GM12872 (cell line): ENCODE data around the gene LMTK2.

Source experiments
- TF ChIP-seq, protein P1 (sequence below): IDR thresholded peaks from 3 replicates; pipeline ENCODE4 v1.5.1; 2011; ENCODE audit warnings: low read depth, mild to moderate bottlenecking, low read length, moderate library complexity; ENCODE audit not compliant: insufficient read depth

The LMTK2 gene

DNA sequence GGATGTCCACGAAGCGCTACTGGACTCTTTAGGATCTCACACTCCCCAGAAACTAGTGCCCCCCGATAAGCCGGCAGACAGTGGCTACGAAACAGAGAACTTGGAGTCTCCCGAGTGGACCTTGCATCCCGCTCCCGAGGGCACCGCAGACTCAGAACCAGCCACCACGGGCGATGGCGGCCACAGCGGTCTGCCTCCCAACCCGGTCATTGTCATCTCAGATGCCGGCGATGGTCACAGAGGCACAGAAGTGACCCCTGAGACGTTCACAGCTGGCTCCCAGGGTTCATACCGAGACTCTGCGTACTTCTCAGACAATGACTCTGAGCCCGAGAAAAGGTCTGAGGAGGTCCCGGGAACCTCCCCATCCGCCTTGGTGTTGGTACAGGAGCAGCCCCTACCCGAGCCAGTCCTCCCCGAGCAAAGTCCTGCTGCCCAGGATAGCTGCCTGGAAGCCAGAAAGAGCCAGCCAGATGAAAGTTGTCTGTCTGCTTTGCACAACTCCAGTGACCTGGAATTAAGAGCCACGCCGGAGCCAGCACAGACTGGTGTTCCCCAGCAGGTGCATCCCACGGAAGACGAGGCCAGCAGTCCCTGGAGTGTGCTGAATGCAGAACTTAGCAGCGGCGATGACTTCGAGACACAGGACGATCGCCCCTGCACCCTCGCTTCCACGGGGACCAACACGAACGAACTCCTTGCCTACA is 87.0 kb downstream of the LMTK2 start:
- TF ChIP-seq, protein P1, sequence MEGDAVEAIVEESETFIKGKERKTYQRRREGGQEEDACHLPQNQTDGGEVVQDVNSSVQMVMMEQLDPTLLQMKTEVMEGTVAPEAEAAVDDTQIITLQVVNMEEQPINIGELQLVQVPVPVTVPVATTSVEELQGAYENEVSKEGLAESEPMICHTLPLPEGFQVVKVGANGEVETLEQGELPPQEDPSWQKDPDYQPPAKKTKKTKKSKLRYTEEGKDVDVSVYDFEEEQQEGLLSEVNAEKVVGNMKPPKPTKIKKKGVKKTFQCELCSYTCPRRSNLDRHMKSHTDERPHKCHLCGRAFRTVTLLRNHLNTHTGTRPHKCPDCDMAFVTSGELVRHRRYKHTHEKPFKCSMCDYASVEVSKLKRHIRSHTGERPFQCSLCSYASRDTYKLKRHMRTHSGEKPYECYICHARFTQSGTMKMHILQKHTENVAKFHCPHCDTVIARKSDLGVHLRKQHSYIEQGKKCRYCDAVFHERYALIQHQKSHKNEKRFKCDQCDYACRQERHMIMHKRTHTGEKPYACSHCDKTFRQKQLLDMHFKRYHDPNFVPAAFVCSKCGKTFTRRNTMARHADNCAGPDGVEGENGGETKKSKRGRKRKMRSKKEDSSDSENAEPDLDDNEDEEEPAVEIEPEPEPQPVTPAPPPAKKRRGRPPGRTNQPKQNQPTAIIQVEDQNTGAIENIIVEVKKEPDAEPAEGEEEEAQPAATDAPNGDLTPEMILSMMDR: no peak

DNA sequence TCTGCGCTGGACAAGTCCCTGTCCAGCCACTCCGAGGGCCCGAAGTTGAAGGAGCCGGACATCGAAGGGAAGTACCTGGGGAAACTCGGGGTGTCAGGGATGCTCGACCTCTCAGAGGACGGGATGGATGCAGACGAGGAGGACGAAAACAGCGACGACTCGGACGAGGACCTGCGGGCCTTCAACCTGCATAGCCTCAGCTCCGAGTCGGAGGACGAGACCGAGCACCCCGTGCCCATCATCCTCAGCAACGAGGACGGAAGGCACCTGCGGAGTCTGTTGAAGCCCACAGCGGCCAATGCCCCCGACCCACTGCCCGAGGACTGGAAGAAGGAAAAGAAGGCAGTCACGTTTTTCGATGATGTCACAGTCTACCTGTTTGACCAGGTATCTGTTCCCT is 87.5 kb downstream of the LMTK2 start:
- TF ChIP-seq, protein P1: no peak

DNA sequence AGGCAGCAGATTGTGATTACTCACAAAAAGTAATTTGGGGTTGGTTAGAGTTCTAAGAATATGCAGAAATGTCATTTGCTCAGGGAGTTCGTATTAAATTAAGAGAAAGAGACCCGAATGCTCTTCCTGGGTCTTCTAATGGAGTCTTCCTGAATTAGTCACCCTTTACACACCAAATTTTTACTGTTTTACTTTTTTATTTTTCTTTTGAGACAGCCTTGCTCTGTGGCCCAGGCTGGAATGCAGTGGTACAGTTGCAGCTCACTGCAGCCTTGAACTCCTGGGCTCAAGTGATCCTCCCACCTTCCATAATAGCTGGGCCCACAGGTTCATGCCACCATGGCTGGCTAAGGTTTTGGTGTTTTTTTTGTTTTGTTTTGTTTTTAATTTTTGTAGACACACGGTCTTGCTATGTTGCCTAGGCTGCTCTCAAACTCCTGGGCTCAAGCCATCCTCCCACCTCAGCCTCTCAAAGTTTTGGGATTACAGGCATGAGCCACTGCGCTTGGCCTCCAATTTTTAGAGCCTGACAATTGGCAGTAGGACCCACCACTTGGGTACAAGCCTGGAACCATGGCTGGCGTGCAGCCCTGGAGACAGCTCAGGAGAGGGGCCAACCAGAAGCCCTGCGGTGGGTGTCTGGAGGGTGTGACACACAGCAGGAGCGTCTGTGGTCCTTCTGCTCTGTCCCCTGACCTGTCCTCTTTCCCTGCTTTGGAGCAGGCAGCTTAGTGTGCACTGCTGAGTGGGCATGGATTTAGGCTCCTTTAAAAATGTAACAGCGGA is 88.2 kb downstream of the LMTK2 start:
- TF ChIP-seq, protein P1: no peak

DNA sequence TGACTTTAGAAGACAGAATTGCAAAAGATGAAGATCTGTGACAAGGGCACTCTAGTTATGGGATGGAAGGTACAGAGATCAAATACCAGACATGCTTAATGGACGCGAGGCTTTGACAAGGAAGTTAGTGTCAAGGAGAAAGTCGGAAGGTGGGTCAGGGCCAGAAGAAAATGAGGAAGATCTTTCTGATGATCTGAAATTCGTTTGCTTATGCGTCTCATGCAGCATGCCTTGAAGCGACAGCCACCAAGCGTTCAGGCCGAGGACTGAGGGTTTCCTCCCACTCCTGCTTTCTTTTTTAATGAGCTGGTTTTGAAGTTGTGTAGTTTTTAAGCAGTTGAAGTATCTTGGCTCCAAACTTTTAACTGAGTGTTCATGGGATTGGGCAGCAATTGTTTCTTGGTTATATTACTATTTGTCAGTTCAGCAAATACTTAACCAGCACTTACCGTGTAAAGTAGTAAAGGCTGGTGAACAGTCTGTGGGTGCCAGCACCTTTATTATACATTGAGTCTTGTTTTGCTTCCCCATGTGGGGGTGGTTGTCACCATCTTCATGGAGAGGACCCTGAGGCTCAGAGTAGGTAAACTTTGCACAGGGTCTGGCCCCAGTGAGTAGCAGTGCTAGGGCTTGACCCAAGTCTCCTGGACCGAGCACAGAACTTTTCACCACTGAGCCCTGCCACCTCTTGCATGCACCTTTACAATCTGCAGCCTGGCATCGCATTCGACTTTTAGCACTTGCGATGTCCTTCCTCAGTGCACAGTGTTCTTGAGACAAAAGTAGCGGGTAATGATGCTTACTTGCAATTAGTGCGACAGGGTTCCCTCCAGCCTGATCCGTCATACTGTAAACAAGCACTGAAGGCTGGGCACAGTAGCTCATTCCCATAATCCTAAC is 90.3 kb downstream of the LMTK2 start:
- TF ChIP-seq, protein P1: no peak

DNA sequence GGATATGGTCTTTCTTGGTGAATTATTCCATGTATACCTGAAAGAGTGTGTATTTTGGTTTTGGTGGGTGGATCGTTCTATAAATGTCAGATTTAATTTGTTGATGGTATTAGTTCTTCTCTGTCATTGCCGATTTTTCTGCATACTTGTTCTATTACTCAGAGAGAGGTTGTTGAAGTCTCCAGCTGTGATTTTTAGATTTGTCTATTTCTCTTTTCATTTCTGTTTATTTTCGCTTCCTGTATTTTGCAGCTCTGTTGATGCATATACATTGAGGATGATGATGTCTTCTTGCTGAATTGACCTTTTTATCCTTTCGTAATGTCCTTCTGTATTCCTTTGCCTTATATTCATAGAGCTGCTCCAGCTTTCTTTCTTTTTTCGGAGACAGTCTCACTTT is 92.5 kb downstream of the LMTK2 start:
- TF ChIP-seq, protein P1: no peak

DNA sequence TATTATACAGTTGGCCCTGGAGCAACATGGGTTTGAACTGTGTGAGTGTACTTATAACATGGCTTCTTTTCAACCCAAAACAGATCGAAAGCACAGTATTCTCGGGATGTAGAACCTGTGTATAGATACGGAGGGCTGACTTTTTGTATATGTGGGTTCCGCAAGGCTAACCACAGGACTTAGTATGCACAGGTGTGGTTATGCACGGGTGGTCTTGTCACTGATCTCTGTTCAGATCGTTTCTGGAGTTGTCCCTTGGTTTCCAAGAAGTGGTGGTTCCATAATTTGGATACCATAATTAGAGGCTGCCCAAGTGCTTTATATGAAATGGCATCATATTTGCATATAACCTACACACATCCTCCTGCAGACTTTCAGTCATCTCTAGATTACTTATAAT is 93.7 kb downstream of the LMTK2 start:
- TF ChIP-seq, protein P1: no peak
